ENCODE results near the gene EPB41L1.

- TF ChIP-seq POLR2A (IDR thresholded peaks at IDR 0.05) (no peak), CTCF (IDR thresholded peaks at IDR 0.05) (no peak)
Observed at GRCh38 chr20:36117638-36118037, 36.9 kb upstream of the EPB41L1 start.

Measured in lower leg skin (tissue), 3 donors.